Transverse colon (tissue), 4 donors: ENCODE data around the gene KCNJ5.

ENCODE experiments used
- EP300 ChIP-seq: sonication (generic); formaldehyde crosslinking; IDR thresholded peaks from one replicate; pipeline ENCODE4 v1.6.1; 2017; ENCODE audit warnings: antibody characterized with exemption, low read depth
- POLR2A ChIP-seq: fragments of 450-650 bp; IDR thresholded peaks from one replicate; pipeline ENCODE4 v1.6.1; 2016; ENCODE audit warnings: antibody characterized with exemption, mild to moderate bottlenecking, moderate library complexity
- POLR2AphosphoS5 ChIP-seq, 3 donors: sonication (generic); formaldehyde crosslinking; IDR thresholded peaks; one replicate each; pipeline ENCODE4 v1.6.1; 2016; ENCODE audit warnings: antibody characterized with exemption in 3 of 3
- TF ChIP-seq, protein P1 (sequence below), 5 experiments: fragments of 200-600 bp in 3 of 5; fragments of 450-650 bp in 2 of 5; sonication (generic) in 3 of 5; IDR thresholded peaks; 1 replicate in 2 of 5; 2 replicates in 3 of 5; pipeline ENCODE4 v1.5.1; 2016 to 2017; ENCODE audit warnings: antibody characterized with exemption in 5 of 5, inconsistent platforms in 3 of 5, mild to moderate bottlenecking in 2 of 5, moderate library complexity in 1 of 5

DNA sequence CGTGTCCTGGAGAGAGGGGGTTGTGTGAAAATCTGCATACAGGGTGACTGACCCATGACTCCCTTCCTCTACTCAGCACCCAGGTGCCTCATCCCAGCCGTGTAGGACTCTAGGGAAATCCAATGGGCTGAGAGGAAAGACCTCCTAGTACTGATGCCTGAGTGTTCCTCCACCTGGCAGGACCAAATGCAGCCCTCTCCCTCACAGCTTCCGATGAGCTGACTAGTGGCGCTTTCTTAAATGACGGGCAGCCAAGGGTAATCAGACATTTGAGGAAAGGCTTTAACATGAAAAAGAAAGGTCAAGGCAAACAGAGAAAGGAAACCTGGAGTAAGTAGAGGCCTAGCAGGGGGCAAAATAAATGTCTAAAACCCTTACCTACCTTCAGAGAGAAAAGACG is 19.1 kb upstream of the KCNJ5 start:
- TF ChIP-seq, protein P1, sequence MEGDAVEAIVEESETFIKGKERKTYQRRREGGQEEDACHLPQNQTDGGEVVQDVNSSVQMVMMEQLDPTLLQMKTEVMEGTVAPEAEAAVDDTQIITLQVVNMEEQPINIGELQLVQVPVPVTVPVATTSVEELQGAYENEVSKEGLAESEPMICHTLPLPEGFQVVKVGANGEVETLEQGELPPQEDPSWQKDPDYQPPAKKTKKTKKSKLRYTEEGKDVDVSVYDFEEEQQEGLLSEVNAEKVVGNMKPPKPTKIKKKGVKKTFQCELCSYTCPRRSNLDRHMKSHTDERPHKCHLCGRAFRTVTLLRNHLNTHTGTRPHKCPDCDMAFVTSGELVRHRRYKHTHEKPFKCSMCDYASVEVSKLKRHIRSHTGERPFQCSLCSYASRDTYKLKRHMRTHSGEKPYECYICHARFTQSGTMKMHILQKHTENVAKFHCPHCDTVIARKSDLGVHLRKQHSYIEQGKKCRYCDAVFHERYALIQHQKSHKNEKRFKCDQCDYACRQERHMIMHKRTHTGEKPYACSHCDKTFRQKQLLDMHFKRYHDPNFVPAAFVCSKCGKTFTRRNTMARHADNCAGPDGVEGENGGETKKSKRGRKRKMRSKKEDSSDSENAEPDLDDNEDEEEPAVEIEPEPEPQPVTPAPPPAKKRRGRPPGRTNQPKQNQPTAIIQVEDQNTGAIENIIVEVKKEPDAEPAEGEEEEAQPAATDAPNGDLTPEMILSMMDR (IDR thresholded peaks at IDR 0.05): no peak
- TF ChIP-seq EP300 (no peak), POLR2A (no peak), POLR2AphosphoS5 (IDR thresholded peaks at IDR 0.05) (no peak)
